Glomerular visceral epithelial cell (primary cell): ENCODE results near the gene HLCS.
"Not testable (repeated sequence)": the region's sequence is repeated elsewhere in the genome, so short reads cannot be mapped to it uniquely, and the experiment has no call there.

Source experiments
- DNase-seq: peaks from one replicate; pipeline ENCODE4 v3.0.0-alpha.2; 2016; ENCODE audit errors: extremely low spot score

Gene HLCS

DNA sequence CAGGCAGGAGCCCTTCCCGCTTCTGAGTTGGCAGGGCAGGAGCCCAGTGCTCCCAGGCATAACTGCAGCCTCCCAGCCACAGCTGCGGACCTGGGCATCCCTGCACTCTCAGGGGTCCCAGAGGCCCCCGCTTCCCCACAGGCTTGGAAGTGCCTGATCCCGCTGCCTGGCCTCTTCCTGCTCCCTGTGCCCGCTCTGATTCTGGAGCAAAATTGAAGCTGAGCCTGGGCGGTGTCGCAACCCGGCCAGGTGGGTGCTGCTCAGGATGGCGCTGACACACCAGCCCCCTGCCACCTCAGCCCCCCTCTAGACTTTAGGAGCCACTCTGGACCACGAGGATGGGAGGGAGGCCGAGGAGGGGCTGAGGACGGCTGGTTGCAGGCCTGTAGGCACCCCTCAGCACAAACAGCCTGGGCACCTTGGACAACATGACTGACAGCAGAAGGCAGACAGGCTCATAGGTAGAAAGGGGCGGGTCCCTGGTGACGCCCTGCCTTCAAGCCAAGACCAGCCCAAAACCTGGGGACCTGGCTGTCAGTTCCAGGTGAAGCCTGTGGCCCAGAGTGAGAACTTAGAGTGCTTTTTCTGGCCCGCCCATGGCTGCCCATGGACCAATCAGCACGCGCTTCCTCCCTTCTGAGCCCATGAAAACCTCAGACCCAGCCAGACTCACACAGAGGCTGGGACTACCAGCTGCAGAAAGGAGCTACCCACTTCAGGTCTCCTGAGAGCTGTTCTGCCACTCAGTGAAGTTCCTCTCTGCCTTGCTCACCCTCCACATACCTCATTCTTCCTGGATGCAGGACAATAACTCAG, 7.2 kb downstream of the HLCS start:
- DNase-seq = no peak

DNA sequence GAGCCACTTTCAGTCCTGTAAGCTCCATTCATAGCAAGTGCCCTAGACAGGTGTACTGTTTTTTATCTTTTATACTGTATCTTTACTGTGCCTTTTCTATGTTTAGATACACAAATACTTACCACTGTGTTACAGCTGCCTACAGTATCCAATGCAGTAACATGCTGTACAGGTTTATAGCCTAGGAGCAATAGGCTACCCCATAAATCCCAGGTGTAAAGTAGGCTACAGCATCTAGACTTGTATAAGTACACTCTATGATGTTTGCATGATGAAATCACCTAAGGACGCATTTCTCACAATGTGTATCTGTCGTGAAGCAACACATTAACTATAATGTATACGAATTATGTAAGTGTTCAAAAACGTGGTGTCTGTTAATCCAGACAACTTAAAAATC, 10.7 kb downstream of the HLCS start:
- DNase-seq = no peak

DNA sequence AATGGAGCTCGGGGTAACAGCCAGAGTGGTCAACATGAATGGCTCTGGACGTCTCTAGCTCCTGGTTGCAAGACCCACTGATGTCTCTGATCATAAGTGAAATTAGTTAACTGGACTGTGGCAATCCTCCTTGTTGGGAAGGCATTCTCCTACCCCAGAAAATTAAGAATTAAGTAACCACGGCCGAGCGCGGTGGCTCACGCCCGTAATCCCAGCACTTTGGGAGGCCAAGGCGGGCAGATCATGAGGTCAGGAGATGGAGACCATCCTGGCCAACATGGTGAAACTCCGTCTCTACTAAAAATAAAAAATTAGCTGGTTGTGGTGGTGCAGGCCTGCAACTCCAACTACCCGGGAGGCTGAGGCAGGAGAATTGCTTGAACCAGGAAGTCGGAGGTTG, 14.1 kb downstream of the HLCS start:
- DNase-seq = not testable (repeated sequence)

DNA sequence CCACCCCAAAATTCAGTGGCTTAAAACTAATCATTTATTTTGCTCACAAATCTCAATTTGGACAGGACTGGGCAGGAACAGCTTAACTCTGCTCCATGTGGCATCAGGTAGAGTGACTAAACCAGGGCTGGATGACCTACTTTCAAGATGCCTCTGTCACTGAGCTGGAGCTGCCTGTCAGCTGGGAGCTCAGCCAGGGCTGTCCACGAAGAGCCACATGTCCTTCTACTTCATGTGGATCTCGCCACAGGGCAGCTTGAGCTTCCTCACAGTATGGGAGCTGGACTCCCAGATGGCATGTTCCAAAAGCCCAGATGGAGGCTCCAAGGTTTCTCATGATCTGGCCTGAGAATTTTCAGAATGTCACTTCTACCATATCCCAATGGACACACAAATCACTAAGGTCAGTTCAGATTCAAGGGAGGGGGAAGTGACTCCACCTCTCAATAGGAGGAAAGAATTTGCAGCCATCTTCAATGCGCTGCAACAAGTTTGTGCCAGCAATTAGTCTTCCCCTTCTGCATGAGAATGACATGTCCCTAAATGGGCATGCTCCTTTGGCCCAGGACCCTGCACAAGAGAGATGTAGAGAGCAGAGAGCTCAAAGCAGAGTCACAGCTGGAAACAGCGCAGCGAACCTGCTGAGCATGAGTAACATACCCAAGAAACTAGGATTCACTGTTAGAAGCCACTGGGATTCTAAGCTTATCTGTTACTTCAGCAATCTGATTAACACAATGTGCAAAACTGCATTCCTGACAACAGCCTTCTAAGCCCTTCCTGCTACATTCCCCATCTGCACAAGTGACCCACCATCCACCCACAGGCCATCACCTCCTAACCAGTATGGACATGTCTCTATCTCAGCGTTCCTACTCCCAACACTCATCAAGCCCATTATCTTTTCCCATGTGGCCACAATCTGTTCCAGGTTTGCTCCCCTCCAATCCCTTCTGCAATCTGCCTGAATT, 17.0 kb downstream of the HLCS start:
- no peak for DNase-seq

DNA sequence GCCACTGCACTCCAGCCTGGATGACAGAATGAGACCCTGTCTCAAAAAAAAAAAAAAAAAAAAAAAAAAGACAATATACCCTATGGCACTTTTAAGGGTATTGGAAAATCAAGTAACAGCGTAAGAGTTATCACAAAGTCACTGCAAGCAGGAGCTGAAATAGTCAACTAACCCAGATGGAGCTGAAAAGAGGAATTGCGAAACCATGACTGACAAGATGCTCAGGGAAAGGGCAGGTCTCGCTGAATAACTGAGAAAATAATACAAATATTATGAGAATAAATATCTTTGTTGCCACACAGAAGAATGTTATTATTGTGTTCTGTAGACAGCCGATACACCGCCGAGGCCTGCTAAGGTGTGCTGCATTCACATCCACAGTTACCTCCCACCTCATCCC, 17.8 kb downstream of the HLCS start:
- DNase-seq = no peak

DNA sequence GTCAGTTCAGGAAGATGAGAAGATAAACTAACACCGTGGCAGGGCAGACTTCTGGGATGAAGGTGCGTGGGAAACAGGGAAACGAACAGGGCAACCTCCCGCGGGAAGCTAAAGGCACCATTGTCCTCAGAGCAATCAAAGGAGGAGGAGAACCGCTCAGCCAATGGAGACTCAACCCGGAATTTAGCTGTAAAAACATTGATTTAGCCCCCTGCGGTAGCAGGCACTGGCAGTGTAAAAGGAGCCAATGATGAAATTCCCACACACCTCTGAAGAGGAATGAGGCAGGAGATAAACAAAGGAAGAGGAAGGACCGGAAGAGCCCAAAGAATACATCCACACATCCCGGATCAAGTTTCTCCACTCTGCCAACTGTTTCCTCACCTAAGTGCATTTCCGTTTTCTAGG, 19.5 kb downstream of the HLCS start:
- DNase-seq = no peak

DNA sequence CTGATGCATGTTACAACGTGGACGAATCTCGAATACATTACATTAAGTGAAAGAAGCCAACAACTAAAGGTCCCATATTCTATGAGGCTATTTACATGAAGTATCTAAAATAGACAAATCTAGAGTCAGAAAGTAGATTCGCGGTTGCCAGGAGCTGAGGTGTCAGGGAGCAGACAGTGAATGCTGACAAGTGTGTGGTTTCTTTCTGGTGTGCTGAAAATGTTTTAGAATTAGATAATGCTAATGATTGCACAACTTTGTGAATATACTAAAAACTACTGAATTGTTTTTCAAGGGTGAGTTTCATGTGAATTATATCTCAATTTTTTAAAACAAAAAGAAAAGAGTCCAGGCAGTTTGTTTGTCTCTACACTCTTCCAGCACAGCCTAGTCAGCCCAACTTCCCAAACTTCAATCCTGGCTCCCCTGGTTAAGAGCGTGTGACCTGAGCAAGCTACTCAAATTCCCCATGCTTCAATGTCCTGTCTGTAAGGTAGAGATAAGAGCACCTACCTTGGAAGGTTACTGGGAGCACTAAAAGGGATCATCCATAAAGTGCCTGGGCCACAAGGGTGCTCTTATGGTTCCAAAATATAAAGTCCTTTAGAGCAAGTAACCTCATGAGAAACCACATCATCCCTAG, 20.9 kb downstream of the HLCS start:
- no peak for DNase-seq

DNA sequence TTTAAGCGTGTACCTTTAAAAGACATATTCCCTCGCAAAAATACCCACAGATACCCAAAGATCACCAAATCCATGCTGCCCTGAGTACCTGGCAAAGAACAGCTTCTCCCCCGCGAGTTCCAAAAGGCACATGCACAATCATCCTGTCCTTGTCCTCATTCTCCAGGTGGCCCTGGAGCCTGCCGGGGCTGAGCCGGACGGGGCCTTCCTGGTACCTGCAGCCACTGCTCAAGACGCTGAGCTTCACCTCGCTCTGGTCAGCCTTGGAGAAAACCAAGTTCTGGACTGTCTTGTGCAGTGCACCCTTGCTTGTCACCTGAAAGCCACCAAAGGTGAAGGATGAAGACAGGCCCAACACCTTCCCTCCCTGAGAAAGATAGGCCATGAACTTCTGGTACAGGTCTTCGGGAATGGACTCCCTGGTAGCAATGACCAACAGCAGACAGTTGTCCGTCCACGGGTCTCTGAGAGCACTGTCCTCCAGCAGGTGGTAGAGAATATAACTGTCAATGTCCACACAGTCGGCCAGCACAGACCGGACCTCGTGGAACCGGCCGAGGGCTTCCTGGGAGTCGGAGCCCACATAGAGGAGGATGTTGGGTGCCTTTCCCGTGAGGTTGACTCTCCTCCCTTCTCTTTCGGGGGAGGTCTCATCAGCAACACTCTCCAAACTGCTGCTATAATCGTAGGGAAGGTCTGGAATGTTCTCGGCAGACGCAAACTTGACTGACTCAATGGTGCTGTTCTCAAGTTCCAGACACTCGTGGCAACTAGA, 29.9 kb downstream of the HLCS start:
- no peak for DNase-seq

DNA sequence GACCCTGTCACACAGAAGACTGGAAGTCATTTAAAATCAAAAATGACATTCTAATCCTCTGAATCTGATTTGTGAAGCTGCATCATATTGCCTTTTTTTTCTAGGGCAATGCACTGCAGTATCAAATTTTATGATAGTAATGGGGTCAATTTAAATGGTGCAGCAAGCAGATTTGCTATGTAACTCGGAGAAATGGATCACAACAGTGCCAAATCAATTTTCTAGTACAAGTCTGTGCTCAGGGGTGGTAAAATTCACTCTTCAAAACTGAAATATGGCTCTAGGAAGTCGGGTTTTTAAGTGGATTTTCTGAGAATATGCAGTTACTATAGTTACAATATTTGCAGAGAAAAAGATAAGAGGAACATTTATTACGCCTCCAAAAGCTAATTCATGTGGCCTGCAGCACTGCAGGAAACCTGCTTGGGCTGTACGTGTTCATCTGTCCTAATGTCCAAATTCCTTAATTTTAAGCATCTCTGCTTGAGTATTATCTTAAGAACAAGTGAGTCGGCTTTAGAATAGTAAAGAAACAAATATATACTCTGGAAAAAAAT, 31.5 kb downstream of the HLCS start:
- DNase-seq = no peak

DNA sequence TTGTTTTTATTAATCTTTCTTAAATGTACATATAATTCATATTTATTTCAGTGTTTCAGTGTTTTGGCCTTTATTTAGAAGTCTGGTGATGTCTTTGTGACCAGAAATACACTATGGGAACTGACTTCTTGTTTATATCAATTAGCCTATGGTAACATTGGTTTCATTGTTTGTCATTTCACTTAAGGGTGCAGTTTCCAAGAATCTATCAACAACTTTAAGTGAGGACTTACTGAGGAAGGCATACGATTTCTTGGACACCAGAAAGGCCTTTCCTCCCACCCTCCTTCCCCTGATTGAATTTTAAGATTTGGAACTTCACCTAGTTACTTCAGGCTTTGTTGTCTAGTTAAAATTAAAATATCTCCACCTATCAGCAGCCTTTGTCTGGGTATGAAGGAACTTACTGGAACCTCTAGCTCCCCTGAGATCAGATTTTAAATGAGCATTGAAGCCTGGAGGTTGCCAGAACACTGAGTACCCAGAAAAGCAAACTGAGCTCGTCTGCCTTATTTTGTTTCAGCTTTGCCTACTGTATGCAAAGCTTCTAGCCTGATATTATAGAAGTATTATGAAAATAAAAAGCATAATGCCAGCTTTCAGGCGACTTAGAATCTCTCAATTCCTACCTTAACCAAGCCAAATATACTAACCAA, 34.2 kb downstream of the HLCS start:
- DNase-seq = no peak

DNA sequence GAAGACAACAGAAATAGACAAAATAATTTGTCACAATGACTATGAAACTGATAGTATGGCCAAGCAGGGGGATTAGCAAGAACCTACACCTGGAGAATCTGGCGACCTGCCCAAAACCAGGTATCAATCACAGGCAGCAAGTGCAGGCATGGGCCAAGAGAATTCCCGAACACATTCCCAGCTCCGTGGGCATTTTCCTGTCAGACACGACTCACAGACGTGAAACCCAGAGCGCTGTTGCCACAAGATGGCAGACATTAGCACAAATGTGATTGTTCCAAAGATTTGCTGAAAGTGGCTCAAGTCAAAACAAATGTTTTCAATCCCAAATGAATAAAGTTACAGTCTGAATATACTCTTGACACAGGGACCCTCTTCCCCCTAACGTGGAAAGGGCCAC, 36.8 kb downstream of the HLCS start:
- peak; percentile 27 for DNase-seq

DNA sequence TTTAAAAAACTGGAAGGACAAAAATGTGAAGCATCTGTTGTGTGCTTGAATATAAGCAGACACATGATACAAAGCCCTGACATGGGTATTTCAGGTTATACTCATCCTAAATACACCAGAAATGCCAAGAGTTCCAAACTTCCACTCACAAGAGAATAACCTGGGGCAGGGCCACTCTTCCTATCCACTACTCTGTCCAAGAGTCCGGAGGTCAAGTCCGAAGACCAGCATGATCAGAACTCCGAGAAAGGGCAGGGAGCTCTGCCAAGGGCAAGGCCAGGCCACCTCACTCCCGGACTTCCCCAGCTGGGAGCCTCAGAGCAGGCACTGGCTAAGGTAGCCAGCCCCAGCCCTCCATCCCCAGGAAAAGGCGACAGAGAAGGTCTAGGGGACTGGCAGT, 37.5 kb downstream of the HLCS start:
- DNase-seq = no peak

DNA sequence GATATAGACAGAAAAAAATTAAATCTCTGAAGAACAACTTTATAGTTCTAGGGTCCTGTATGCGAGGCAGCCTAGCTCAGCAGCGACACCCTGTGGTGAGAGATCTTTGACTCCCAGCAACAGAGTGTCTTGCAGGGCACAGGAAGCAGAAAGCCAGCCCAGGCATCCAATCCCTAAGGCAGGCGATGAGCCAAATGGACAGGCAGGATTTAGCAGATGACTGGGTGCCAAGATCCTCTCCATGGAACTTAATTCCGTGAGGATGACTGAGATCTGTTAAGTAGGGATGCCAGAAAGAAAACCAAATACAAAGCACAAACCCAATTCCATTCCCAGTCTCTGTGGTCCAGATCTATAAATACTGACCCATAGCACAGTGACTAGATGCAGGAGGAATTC, 38.8 kb downstream of the HLCS start:
- peak; percentile 92 for DNase-seq

DNA sequence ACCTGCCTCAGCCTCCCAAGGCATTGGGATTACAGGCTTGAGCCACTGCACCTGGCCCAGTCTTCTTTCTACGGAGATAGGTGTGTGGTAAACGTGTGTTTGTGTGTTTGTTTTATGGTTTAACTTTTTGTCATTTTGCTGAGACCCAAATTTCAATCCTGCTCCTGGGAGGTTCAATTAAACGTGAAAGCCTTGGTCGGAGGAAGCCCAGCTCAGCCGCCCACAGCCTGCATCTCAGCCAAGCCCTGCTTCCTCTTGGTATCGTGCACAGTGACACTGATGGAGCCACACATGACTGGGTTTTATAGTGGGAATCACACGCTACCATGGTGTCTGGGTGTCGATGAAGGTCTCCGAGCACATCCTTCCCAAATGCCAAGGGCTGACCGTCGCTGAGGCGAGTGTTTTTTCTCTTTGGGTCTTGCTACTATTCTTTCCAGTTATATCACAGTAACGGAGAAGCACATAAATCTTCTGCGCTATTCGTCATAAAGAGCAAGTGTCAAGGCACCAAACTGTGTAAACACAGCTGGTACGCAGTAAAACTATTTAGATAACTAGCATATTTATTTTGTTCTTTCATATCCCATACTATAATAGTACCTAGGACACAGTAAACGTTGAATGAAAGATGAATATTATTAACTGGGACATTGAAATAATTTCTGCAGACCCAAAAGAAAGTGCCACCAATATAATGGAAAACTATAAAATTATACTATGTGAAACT, 39.3 kb downstream of the HLCS start:
- no peak for DNase-seq

DNA sequence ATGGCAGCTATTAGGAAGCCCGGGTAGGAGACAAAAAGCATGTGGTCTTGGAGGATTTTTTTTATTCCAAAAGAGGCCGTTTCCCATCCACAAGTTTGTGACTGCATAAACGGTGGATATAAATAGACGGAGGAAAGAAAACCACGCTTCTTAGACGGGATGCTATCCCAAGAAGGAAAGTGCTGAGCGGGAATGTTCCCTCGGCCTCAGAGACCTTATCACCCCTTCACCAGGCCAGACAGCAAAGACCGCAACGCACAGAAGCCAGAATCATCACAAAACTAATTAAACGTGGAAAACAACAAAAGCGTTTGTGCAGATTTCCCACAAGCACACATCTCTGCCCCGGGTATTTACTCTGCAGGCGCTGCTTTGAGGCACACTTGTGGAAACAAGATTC, 43.2 kb downstream of the HLCS start:
- no peak for DNase-seq

DNA sequence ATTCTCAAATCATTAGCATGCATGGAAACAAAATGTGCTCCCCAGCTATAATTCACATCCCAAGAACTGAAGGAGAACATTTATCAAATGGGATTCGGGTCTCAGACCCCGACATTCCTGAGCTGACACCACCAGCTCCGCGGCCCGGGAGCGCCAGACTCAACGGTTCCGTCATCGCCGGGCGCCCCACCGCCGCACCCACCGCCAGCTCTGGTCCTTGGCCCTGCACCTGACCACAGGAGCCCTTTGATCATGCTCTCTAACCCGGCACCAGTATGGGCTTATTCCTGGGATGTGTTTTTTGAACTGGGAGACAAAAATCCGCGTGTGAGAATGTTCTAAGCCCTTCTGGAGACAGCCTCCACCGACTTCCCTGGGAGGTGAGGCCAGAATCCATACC, 43.6 kb downstream of the HLCS start:
- DNase-seq = no peak

DNA sequence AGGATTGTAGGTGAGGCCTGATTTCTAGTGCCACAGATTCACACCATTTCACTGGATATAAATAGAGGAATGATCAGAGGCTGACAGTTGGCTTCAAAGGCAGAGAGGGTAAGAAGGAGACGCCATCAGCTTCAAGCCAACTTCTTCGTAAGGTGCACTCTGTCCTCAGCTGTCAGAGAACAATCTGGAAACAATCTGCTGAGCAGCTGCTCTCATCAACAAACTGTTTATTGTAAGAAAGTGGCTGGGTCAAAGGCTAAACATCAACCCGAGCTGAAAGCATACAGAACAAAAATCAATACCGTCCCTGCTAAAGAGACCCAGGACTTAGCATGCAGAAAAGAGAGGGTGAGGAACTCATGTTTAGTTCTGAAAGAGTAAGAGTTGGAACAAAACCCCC, 48.2 kb downstream of the HLCS start:
- DNase-seq = no peak

DNA sequence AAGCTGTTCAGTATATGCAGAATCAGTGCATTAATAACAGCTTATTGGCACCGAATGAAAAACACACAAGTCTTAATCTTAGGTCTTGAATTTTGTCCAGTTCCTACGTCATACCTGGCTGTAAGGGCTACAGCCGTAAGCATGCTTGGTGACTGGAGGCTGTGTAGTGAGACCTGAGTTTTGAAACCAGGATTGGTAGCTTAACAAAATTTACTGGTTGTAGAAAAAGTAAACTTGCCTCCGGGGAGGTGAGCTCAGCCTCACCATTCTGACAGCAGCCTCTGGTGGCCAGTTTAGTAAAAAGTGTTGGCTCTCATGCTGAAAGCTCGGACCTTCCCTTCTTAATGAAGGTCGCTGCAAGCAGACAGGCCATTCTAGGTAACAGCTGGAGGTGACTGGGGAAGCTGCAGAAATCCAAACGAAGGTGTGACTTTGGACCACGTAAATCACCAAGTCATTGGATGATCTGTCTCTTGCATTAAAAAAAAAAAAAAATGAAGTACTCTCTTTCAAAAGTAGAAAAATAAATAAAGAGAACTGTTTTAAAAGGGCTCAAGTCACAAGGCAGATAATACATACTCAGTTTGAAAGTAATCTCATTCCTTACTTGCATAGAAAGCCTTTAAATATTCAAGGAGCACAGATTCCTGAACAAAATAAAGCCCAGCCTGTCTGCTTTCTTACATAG, 48.9 kb downstream of the HLCS start:
- DNase-seq = peak; percentile 64

DNA sequence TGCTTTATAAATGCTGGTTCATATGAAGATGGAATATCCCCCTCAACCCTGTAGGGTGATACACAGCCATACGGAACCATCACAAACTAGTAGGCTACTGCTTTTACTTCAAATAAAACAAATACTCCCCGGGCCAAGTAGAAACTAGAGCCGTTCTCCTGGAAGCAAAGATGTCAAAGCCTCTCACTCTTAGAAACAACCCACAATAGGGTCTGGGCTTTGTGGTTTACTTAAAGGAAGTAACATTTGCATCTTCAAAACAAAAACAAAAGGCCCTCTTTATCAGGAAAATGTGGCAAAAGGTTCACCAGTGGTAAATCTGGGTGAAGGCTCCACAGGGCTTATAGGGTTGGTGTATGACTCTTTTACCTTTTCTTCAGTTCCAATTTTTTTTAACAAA, 49.8 kb downstream of the HLCS start:
- no peak for DNase-seq
